Measurements from ENCODE around the gene ACOT11. TPM values are rescaled to one million over a fixed set of nuclear protein-coding genes. Genes with fewer than 3 reads are reported as not detected.
A peak's percentile ranks its signal among the peaks of the same experiment; 100 is the strongest.

ACOT11 gene
- total and polyA plus RNA-seq, 9 of the 15 experiments (the other 6 are each of a cell fraction or from before 2014, with no cell fraction given) = 0.04 to 1.2 (median 0.64) TPM; not detected in 2

DNA sequence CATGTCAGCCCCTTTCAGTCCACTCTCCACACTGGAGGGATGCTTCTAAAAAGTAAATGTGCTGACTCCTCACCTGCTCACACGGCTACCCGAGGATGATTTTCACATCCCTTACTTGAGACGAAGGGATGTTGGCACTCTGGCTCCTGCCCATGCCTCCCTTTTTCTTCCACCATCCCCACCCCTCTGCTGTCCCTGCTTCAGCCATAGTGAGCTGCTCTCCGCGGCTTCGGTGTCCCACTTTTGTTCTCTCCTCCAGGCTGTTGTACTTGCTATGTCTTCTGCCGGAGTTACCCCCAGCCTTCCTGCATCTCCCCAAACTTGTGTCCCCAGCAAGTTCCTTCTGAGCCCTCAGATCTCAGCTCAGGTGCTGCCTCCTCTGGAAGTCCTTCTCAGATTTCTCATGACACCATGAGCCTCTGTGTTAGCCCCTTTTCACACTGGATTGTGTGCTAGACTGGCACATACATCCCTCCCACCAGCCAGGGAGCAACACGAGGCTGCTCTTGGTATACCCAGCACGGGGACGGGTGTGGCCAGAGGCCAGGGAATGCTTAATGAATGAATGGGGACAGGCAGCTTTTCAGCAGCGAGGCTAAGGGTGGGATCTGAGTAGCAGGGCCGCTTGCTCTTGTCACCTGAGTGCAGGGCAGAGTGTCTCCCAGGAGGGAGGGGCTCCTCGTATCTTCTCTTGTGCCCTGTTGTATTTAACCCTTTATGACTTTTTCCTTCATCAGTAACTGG is 1.3 kb downstream of the ACOT11 start (continued):
- TF ChIP-seq THRA (IDR thresholded peaks at IDR 0.05) = no peak
- no peak for TF ChIP-seq ZNF41 (CRISPR knock-in tag; conservative IDR thresholded peaks at IDR 0.05)

- ChIA-PET CTCF (ENCODE audit: low intra/inter-chr PET ratio) (no interaction called here), POLR2A (interaction anchor here (1.0 kb wide), 1 partner anchor 9 kb away, joined by 3 read pairs; no protein-coding TSS in a partner anchor)
- FAIRE-seq (no peak), DNase-seq (ENCODE audit: extremely low read depth in 1 of 4, low spot score in 3 of 4) (no peak), ATAC-seq (no peak)
- WGBS (ENCODE audit: insufficient coverage, low coverage, missing lambda C conversion rate) = 2% methylated on average over 3 of the region's 3 CpGs
- Histone ChIP-seq H3K9ac (ENCODE audit: insufficient read depth in 1 of 2, low read depth in 2 of 2, low read length in 2 of 2) (no peak overlapping the region; a peak in 1 of 4 replicates), H3K27ac (ENCODE audit: extremely low read depth, low read depth, low read length) (no peak overlapping the region), H3K27me3 (ENCODE audit: control insufficient read depth in 2 of 2, insufficient read depth in 2 of 2, low read length in 2 of 2) (peaks cover 18 to 48% of the 10 kb centered on the region in 2 experiments; a peak in 3 of 5 replicates), H3K4me3 (no peak overlapping the region), H3K79me2 (ENCODE audit: control insufficient read depth, insufficient read depth, low read length) (no peaks in the 10 kb centered on the region), H3K9me3 (replicated peaks; ENCODE audit: control insufficient read depth, insufficient read depth, low read depth, low read length) (no peaks in the 10 kb centered on the region), H3K9me1 (ENCODE audit: control insufficient read depth, insufficient read depth, low read length) (no peaks in the 10 kb centered on the region), H3K4me2 (ENCODE audit: insufficient read depth, low read length) (no peak overlapping the region), H2AFZ (ENCODE audit: low read depth, low read length) (peak overlapping the region; percentile 6; the same call in 1 of the 2 replicates), H3K36me3 (ENCODE audit: control insufficient read depth, insufficient read depth, low read length) (no peaks in the 10 kb centered on the region), H3K4me1 (replicated peaks in 1 of 2; ENCODE audit: control insufficient read depth in 2 of 2, insufficient read depth in 2 of 2, low read length in 2 of 2) (peaks cover 6 to 9% of the 10 kb centered on the region in 2 experiments; a peak in 4 of 5 replicates), H4K20me1 (replicated peaks; ENCODE audit: control insufficient read depth, insufficient read depth, low read length) (0 out of 2 replicates have a peak, but pooled peaks cover 7% of the 10 kb centered on the region)
- intact Hi-C loops (cut with micrococcal nuclease) (no loop called here), in situ Hi-C loops (cut with MboI) (no loop called here)
- no TSS peak for BruUV-seq (replicated peaks)
- TF ChIP-seq ZBTB17 (CRISPR knock-in tag; IDR thresholded peaks at IDR 0.05) (no peak), NFE2L1 (tag; IDR thresholded peaks at IDR 0.05; ENCODE audit: borderline replicate concordance, low read depth) (no peak), ZNF175 (CRISPR knock-in tag; IDR thresholded peaks at IDR 0.05; ENCODE audit: low read depth) (no peak), MXD1 (CRISPR knock-in tag; IDR thresholded peaks at IDR 0.05; ENCODE audit: borderline replicate concordance, poor library complexity, severe bottlenecking) (no peak), PPARD (CRISPR knock-in tag; IDR thresholded peaks at IDR 0.05) (no peak), HNRNPH1 (optimal IDR thresholded peaks at IDR 0.05; ENCODE audit: low read depth, low read length) (no peak), HMGXB4 (CRISPR knock-in tag; IDR thresholded peaks at IDR 0.05) (no peak), SMARCB1 (IDR thresholded peaks at IDR 0.05; ENCODE audit: insufficient read length, low read depth) (no peak), KDM2B (CRISPR knock-in tag; IDR thresholded peaks at IDR 0.05) (no peak), SRSF7 (optimal IDR thresholded peaks at IDR 0.05; ENCODE audit: low read depth, low read length) (no peak), XRCC5 (IDR thresholded peaks at IDR 0.05; ENCODE audit: low read depth, low read length) (no peak)
- TF ChIP-seq, protein P1, sequence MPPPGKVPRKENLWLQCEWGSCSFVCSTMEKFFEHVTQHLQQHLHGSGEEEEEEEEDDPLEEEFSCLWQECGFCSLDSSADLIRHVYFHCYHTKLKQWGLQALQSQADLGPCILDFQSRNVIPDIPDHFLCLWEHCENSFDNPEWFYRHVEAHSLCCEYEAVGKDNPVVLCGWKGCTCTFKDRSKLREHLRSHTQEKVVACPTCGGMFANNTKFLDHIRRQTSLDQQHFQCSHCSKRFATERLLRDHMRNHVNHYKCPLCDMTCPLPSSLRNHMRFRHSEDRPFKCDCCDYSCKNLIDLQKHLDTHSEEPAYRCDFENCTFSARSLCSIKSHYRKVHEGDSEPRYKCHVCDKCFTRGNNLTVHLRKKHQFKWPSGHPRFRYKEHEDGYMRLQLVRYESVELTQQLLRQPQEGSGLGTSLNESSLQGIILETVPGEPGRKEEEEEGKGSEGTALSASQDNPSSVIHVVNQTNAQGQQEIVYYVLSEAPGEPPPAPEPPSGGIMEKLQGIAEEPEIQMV (tag; conservative IDR thresholded peaks at IDR 0.05; ENCODE audit: low read depth) = no peak
These were observed 3.9 kb downstream of the ACOT11 start for GRCh38 chr1:54551891-54552290.
